Left lung (tissue), 10 donors: Measurements from ENCODE around the gene SCN2B. TPM values are rescaled to one million over a fixed set of nuclear protein-coding genes. Genes with fewer than 3 reads are reported as not detected.
"Not testable (repeated sequence)": the region's sequence is repeated elsewhere in the genome, so short reads cannot be mapped to it uniquely, and the experiment has no call there.

ENCODE experiments used
- ATAC-seq: fragments of 200-7000 bp; cut with Tn5 transposase; one replicate; pipeline ENCODE4 v1.9.1; 2020; ENCODE audit warnings: moderate library complexity
- DNase-seq, 4 donors: peaks; one replicate each; pipeline ENCODE4 v3.0.0-alpha.2; 2013 to 2020
- H3K27ac ChIP-seq, 2 donors: fragments of 200-600 bp; sonication (generic) in 1 of 2; one replicate each; pipeline versions ENCODE4 v1.5.0 to v1.8.0; 2020 to 2021
- H3K27me3 ChIP-seq, 2 donors: fragments of 200-600 bp; sonication (generic) in 1 of 2; one replicate each; pipeline versions ENCODE4 v1.5.0 to v1.8.0; 2020 to 2021
- H3K36me3 ChIP-seq, 2 donors: fragments of 200-600 bp; sonication (generic) in 1 of 2; one replicate each; pipeline versions ENCODE4 v1.5.0 to v1.8.0; 2020 to 2021
- H3K4me1 ChIP-seq, 2 donors: fragments of 200-600 bp; one replicate each; pipeline ENCODE4 v1.8.0; 2021
- H3K4me3 ChIP-seq, 2 donors: fragments of 200-600 bp; sonication (generic) in 1 of 2; one replicate each; pipeline versions ENCODE4 v1.5.0 to v1.8.0; 2020 to 2021; ENCODE audit warnings: mild to moderate bottlenecking in 1 of 2
- H3K9me3 ChIP-seq, 2 donors: fragments of 200-600 bp; sonication (generic) in 1 of 2; one replicate each; pipeline versions ENCODE4 v1.5.0 to v1.8.0; 2020 to 2021
- CTCF ChIP-seq, 2 donors: fragments of 200-600 bp; sonication (generic) in 1 of 2; IDR thresholded peaks; one replicate each; pipeline versions ENCODE4 v1.5.0 to v1.8.0; 2021; ENCODE audit warnings: antibody characterized with exemption in 2 of 2
- intact Hi-C, 2 donors: fragments of 100-400 bp; cut with DNase I; formaldehyde crosslinking; loops; one replicate each; pipeline versions ENCODE4 v1.11.2 to v1.14.2; 2022
- polyA plus RNA-seq, 6 donors: library from polyadenylated mRNA; unstranded; fragments of 120-200 nt; gene quantifications; one replicate each; pipeline ENCODE4 v1.2.1, GENCODE V29; 2013; ENCODE audit not compliant: insufficient read length in 6 of 6
- total RNA-seq, 2 donors: library from RNA; stranded (reverse); fragmentation: NEBNext Ultra II Directional; extraction: Animal tissue kit (Norgen Biotek cat#: 25700); gene quantifications; one replicate each; pipeline ENCODE4 v1.2.1, GENCODE V29; 2021
- donor health status: DM: no; HTN: yes; CAD: no.
- donor health status: DM: no; HTN: no; CAD: no.

The SCN2B gene
- total and polyA plus RNA-seq, 8 donors = 1.0 to 5.9 (median 4.8) TPM

DNA sequence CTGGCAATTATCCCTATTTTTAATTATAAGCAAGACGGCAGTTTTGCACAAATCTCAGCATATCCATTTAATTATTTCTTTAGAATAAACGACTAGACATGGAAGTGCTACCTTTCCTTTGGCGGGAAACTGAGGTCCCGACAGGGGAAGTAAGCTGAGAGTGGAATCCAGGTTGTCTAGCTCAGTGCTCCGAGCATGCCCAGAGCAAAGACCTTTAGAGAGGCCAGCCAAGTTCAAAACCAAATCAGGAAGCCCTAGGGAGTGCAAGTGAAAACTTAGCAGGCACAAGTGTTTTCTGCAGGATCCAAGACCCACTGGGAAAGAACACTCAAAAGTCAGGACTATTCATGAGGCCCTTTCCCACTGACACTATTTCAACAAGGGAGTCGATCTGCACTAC lies 22.7 kb upstream of the SCN2B start:
- no peak overlapping the region for H3K4me3 ChIP-seq
- TF ChIP-seq CTCF (IDR thresholded peaks at IDR 0.05) = no peak
- H3K27me3 ChIP-seq = no peaks in the 10 kb centered on the region
- H3K4me1 ChIP-seq = peaks cover 0 to 22% of the 10 kb centered on the region in 2 donors
- peaks cover 0 to 54% of the 10 kb centered on the region in 2 donors for H3K36me3 ChIP-seq
- intact Hi-C loops = loop anchor here in 1 of 2 donors (5.0 kb wide), 1 partner anchor 93 kb away; no protein-coding TSS in a partner anchor
- H3K27ac ChIP-seq = no peak overlapping the region
- DNase-seq (no peak), ATAC-seq (no peak)
- H3K9me3 ChIP-seq = no peaks in the 10 kb centered on the region

GRCh38 chr11:118198370-118198769 lies 21.9 kb upstream of the SCN2B start:
- H3K4me3 ChIP-seq = no peak overlapping the region
- intact Hi-C loops = loop anchor here in 1 of 2 donors (5.0 kb wide), 1 partner anchor 94 kb away; no protein-coding TSS in a partner anchor
- H3K36me3 ChIP-seq = peaks cover 0 to 58% of the 10 kb centered on the region in 2 donors
- H3K27ac ChIP-seq = peak overlapping the region in 1 of 2 donors; percentile 8
- DNase-seq (peak; percentile 64 to 92 (median 79)), ATAC-seq (peak; percentile 76)
- TF ChIP-seq CTCF (IDR thresholded peaks at IDR 0.05) = peak; percentile 81 to 84
- no peaks in the 10 kb centered on the region for H3K27me3 ChIP-seq
- H3K4me1 ChIP-seq = peaks cover 0 to 22% of the 10 kb centered on the region in 2 donors
- no peaks in the 10 kb centered on the region for H3K9me3 ChIP-seq

- H3K4me1 ChIP-seq = peaks cover 0 to 17% of the 10 kb centered on the region in 2 donors
- no peak for TF ChIP-seq CTCF (IDR thresholded peaks at IDR 0.05)
- peaks cover 0 to 51% of the 10 kb centered on the region in 2 donors for H3K36me3 ChIP-seq
- peak; percentile 92 for ATAC-seq
- H3K4me3 ChIP-seq = no peak overlapping the region
- intact Hi-C loops = loop anchor here in 1 of 2 donors (5.0 kb wide), 1 partner anchor 97 kb away; no protein-coding TSS in a partner anchor
- DNase-seq = peak in 3 of 4 donors; percentile 51 to 86 (median 86)
- no peaks in the 10 kb centered on the region for H3K27me3 ChIP-seq
- peak overlapping the region in 1 of 2 donors; percentile 4 for H3K27ac ChIP-seq
- H3K9me3 ChIP-seq = no peaks in the 10 kb centered on the region
Observed at GRCh38 chr11:118194835-118195627, 18.6 kb upstream of the SCN2B start.

GRCh38 chr11:118193910-118194566 lies 17.6 kb upstream of the SCN2B start:
- no peaks in the 10 kb centered on the region for H3K27me3 ChIP-seq
- no peak for ATAC-seq
- H3K36me3 ChIP-seq = peaks cover 0 to 50% of the 10 kb centered on the region in 2 donors
- H3K27ac ChIP-seq = no peak overlapping the region
- peaks cover 0 to 14% of the 10 kb centered on the region in 2 donors for H3K4me1 ChIP-seq
- H3K9me3 ChIP-seq = no peaks in the 10 kb centered on the region
- no peak for DNase-seq
- no peak overlapping the region for H3K4me3 ChIP-seq
- intact Hi-C loops = no loop called here
- no peak for TF ChIP-seq CTCF (IDR thresholded peaks at IDR 0.05)

DNA sequence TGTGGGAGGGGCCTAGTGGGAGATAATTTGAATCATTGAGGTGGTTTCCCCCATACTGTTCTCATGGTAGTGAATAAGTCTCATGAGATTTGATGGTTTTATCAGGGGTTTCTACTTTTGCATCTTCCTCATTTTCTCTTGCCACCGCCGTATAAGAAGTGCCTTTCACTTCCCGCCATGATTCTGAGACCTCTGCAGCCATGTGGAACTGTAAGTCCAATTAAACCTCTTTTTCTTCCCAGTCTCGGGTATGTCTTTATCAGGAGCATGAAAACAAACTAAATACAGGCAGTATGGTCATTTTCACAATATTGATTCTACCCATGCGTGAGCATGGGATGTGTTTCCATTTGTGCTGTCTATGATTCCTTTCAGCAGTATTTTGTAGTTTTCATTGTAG lies 16.4 kb upstream of the SCN2B start:
- H3K4me3 ChIP-seq, H3K4me1 ChIP-seq, DNase-seq, intact Hi-C loops, H3K27me3 ChIP-seq, H3K9me3 ChIP-seq, H3K27ac ChIP-seq, ATAC-seq: not testable (repeated sequence)
- peaks cover 0 to 48% of the 10 kb centered on the region in 2 donors for H3K36me3 ChIP-seq

GRCh38 chr11:118190942-118191506 lies 14.6 kb upstream of the SCN2B start:
- H3K9me3 ChIP-seq, H3K4me3 ChIP-seq, H3K27ac ChIP-seq, DNase-seq, ATAC-seq, H3K27me3 ChIP-seq, intact Hi-C loops: not testable (repeated sequence)
- H3K4me1 ChIP-seq = peaks cover 0 to 20% of the 10 kb centered on the region in 2 donors
- peaks cover 0 to 33% of the 10 kb centered on the region in 2 donors for H3K36me3 ChIP-seq
